Glomerular visceral epithelial cell (primary cell): Measurements from ENCODE around the gene MTOR.
"Not testable (repeated sequence)": the region's sequence is repeated elsewhere in the genome, so short reads cannot be mapped to it uniquely, and the experiment has no call there.

Source experiments
- DNase-seq: peaks from one replicate; pipeline ENCODE4 v3.0.0-alpha.2; 2016; ENCODE audit errors: extremely low spot score

MTOR gene

GRCh38 chr1:11280719-11281376 is 18.5 kb upstream of the MTOR start:
- DNase-seq = no peak

GRCh38 chr1:11279630-11280029 is 17.3 kb upstream of the MTOR start:
- no peak for DNase-seq

- DNase-seq = no peak
Observed at GRCh38 chr1:11279152-11279551, 16.8 kb upstream of the MTOR start.

GRCh38 chr1:11273595-11274234 is 11.4 kb upstream of the MTOR start:
- DNase-seq = no peak

- DNase-seq = peak; percentile 93
Observed at GRCh38 chr1:11272832-11273594, 10.7 kb upstream of the MTOR start, which contains the start of gene UBIAD1. Gene UBIAD1 (plus strand): TSS chr1:11273198. CDS start chr1:11273532, 334 bp downstream.

- no peak for DNase-seq
Observed at GRCh38 chr1:11272544-11272831, 10.1 kb upstream of the MTOR start.

- not testable (repeated sequence) for DNase-seq
Observed at GRCh38 chr1:11267350-11268337, 5.3 kb upstream of the MTOR start.

- DNase-seq = no peak
Observed at GRCh38 chr1:11266268-11267074, 4.1 kb upstream of the MTOR start.

- no peak for DNase-seq
Observed at GRCh38 chr1:11256299-11256698, 6.1 kb downstream of the MTOR start.

- no peak for DNase-seq
Observed at GRCh38 chr1:11253226-11253625, 9.1 kb downstream of the MTOR start.

GRCh38 chr1:11252538-11252937 is 9.8 kb downstream of the MTOR start:
- no peak for DNase-seq

- DNase-seq = no peak
Observed at GRCh38 chr1:11248169-11248568, 14.2 kb downstream of the MTOR start.

- no peak for DNase-seq
Observed at GRCh38 chr1:11245904-11246719, 16.2 kb downstream of the MTOR start.

- no peak for DNase-seq
Observed at GRCh38 chr1:11245248-11245647, 17.1 kb downstream of the MTOR start.

GRCh38 chr1:11238311-11238710 is 24.0 kb downstream of the MTOR start:
- no peak for DNase-seq

GRCh38 chr1:11237356-11237755 is 25.0 kb downstream of the MTOR start:
- no peak for DNase-seq

- DNase-seq = no peak
Observed at GRCh38 chr1:11233208-11233607, 29.1 kb downstream of the MTOR start.

GRCh38 chr1:11229203-11229602 is 33.1 kb downstream of the MTOR start:
- DNase-seq = no peak

GRCh38 chr1:11227106-11228077 is 35.0 kb downstream of the MTOR start:
- no peak for DNase-seq
